ENCODE measurements around the gene TMPRSS5. TPM values are rescaled to one million over a fixed set of nuclear protein-coding genes. Genes with fewer than 3 reads are reported as not detected.

The TMPRSS5 gene
- polyA plus RNA-seq, 1 donor from 2014 or later, result 2.6 TPM

GRCh38 chr11:113722934-113723333, 16.8 kb upstream of the TMPRSS5 start:
- Histone ChIP-seq H3K27ac (ENCODE audit: low read length) (no peak overlapping the region), H3F3A (ENCODE audit: insufficient read depth, low read length, poor library complexity, severe bottlenecking) (no peaks in the 10 kb centered on the region), H3K9me3 (ENCODE audit: low read length) (no peaks in the 10 kb centered on the region), H2AFZ (ENCODE audit: low read depth, low read length) (no peak overlapping the region), H3K9me2 (ENCODE audit: insufficient read depth, low read length) (no peaks in the 10 kb centered on the region), H3K4me3 (ENCODE audit: low read length) (no peak overlapping the region), H3K36me3 (ENCODE audit: insufficient read depth, low read length) (no peaks in the 10 kb centered on the region), H4K20me1 (ENCODE audit: insufficient read depth) (no peaks in the 10 kb centered on the region), H3K27me3 (ENCODE audit: insufficient read depth, low read depth, low read length) (no peaks in the 10 kb centered on the region), H3K4me2 (ENCODE audit: low read length) (no peak overlapping the region), H3K79me2 (replicated peaks; ENCODE audit: insufficient read depth, low read length) (no peaks in the 10 kb centered on the region), H3K9ac (ENCODE audit: low read length) (no peak overlapping the region)
- TF ChIP-seq MXI1 (conservative IDR thresholded peaks at IDR 0.05; ENCODE audit: poor library complexity, severe bottlenecking) (no peak), EZH2 (IDR thresholded peaks at IDR 0.05; ENCODE audit: borderline replicate concordance, insufficient read depth, low read length, poor library complexity, severe bottlenecking) (no peak), EP300 (conservative IDR thresholded peaks at IDR 0.05; ENCODE audit: poor library complexity, severe bottlenecking) (no peak), POLR2AphosphoS5 (IDR thresholded peaks at IDR 0.05) (no peak), TAF1 (IDR thresholded peaks at IDR 0.05; ENCODE audit: low read depth) (no peak), CTCF (IDR thresholded peaks at IDR 0.05; ENCODE audit: poor library complexity, severe bottlenecking) (no peak), RAD21 (conservative IDR thresholded peaks at IDR 0.05) (no peak), REST (IDR thresholded peaks at IDR 0.05; ENCODE audit: borderline replicate concordance) (no peak), SMC3 (conservative IDR thresholded peaks at IDR 0.05; ENCODE audit: poor library complexity) (no peak)

- no peak overlapping the region for H3K4me2 ChIP-seq (ENCODE audit: low read length)
- H3K27ac ChIP-seq (ENCODE audit: low read length), result no peak overlapping the region
- no peaks in the 10 kb centered on the region for H3F3A ChIP-seq (ENCODE audit: insufficient read depth, low read length, poor library complexity, severe bottlenecking)
These were observed 16.1 kb upstream of the TMPRSS5 start for GRCh38 chr11:113722221-113722620.

More at GRCh38 chr11:113722221-113722620, 16.1 kb upstream of the TMPRSS5 start:
- no peak overlapping the region for H2AFZ ChIP-seq (ENCODE audit: low read depth, low read length)
- no peaks in the 10 kb centered on the region for H4K20me1 ChIP-seq (ENCODE audit: insufficient read depth)
- no peak overlapping the region for H3K9ac ChIP-seq (ENCODE audit: low read length)
- no peak overlapping the region for H3K4me3 ChIP-seq (ENCODE audit: low read length)
- H3K27me3 ChIP-seq (ENCODE audit: insufficient read depth, low read depth, low read length), result no peaks in the 10 kb centered on the region
- no peaks in the 10 kb centered on the region for H3K9me3 ChIP-seq (ENCODE audit: low read length)
- H3K36me3 ChIP-seq (ENCODE audit: insufficient read depth, low read length), result no peaks in the 10 kb centered on the region
- TF ChIP-seq REST (IDR thresholded peaks at IDR 0.05; ENCODE audit: borderline replicate concordance) (no peak), SMC3 (conservative IDR thresholded peaks at IDR 0.05; ENCODE audit: poor library complexity) (no peak), MXI1 (conservative IDR thresholded peaks at IDR 0.05; ENCODE audit: poor library complexity, severe bottlenecking) (no peak), POLR2AphosphoS5 (IDR thresholded peaks at IDR 0.05) (no peak), CTCF (IDR thresholded peaks at IDR 0.05; ENCODE audit: poor library complexity, severe bottlenecking) (no peak), RAD21 (conservative IDR thresholded peaks at IDR 0.05) (no peak), EZH2 (IDR thresholded peaks at IDR 0.05; ENCODE audit: borderline replicate concordance, insufficient read depth, low read length, poor library complexity, severe bottlenecking) (no peak), EP300 (conservative IDR thresholded peaks at IDR 0.05; ENCODE audit: poor library complexity, severe bottlenecking) (no peak), TAF1 (IDR thresholded peaks at IDR 0.05; ENCODE audit: low read depth) (no peak)
- no peaks in the 10 kb centered on the region for H3K79me2 ChIP-seq (replicated peaks; ENCODE audit: insufficient read depth, low read length)
- H3K9me2 ChIP-seq (ENCODE audit: insufficient read depth, low read length), result no peaks in the 10 kb centered on the region
